IgD-negative memory B cell (primary cell): Measurements from ENCODE around the gene FTMT. TPM values are rescaled to one million over a fixed set of nuclear protein-coding genes. Genes with fewer than 3 reads are reported as not detected.
"Not testable (repeated sequence)": the region's sequence is repeated elsewhere in the genome, so short reads cannot be mapped to it uniquely, and the experiment has no call there.

Source experiments
- H3K27ac Mint-ChIP-seq, 3 donors: one replicate each; pipeline ENCODE4 v1.8.0; 2020 to 2022; ENCODE audit warnings: mild to moderate bottlenecking in 3 of 3, mixed read lengths in 3 of 3, moderate library complexity in 1 of 3
- H3K27me3 Mint-ChIP-seq: one replicate; pipeline ENCODE4 v1.8.0; 2021; ENCODE audit warnings: mixed read lengths
- H3K36me3 Mint-ChIP-seq: one replicate; pipeline ENCODE4 v1.8.0; 2020; ENCODE audit warnings: mild to moderate bottlenecking, mixed read lengths
- H3K4me1 Mint-ChIP-seq, 3 donors: one replicate each; pipeline ENCODE4 v1.8.0; 2020 to 2022; ENCODE audit warnings: mixed read lengths in 3 of 3, mild to moderate bottlenecking in 1 of 3
- H3K4me3 Mint-ChIP-seq, 4 donors: one replicate each; pipeline ENCODE4 v1.8.0; 2020 to 2022; ENCODE audit warnings: mild to moderate bottlenecking in 4 of 4, mixed read lengths in 4 of 4, moderate library complexity in 3 of 4
- H3K9me3 Mint-ChIP-seq, 3 donors: one replicate each; pipeline ENCODE4 v1.8.0; 2020 to 2021; ENCODE audit warnings: mixed read lengths in 3 of 3, mild to moderate bottlenecking in 1 of 3
- polyA plus RNA-seq: library from polyadenylated mRNA; unstranded; fragments of 300-500 nt; fragmentation: Illumina TruSeq; gene quantifications from one replicate; pipeline ENCODE4 v1.2.3, GENCODE V29; 2021

Gene FTMT
- polyA plus RNA-seq, result not detected

DNA sequence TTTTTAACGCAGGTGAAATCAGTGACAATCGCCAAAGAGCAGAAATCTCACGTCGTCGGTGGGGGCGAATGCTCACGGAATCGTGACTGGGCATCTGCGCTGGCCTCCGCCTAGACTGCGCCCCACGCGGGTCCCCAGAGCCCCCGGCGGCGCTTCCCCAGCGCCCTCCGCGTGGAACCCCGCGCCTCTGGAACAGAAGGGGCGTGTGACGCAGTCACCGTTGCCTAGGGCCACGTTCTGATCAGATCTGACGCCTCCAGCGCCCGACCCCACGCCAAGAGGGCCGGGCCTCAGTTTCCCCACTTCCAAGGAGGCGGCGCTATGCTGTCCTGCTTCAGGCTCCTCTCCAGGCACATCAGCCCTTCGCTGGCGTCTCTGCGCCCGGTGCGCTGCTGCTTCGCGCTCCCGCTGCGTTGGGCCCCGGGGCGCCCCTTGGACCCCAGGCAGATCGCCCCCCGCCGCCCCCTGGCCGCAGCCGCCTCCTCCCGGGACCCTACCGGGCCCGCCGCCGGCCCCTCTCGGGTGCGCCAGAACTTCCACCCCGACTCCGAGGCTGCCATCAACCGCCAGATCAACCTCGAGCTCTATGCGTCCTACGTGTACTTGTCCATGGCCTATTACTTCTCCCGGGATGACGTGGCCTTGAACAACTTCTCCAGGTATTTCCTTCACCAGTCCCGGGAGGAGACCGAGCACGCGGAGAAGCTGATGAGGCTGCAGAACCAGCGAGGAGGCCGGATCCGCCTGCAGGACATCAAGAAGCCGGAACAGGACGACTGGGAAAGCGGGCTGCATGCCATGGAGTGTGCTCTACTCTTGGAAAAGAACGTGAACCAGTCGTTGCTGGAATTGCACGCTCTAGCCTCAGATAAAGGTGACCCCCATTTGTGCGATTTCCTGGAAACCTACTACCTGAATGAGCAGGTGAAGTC lies at the start of gene FTMT:
TSS of gene FTMT (plus strand) at position 240 of the 932 bp plus-strand sequence. CDS start at position 322, 82 bp downstream.
- no peaks in the 10 kb centered on the region for H3K36me3 Mint-ChIP-seq
- no peak within 1 kb of the TSS for H3K27ac Mint-ChIP-seq
- H3K4me1 Mint-ChIP-seq, result no peaks in the 10 kb centered on the region
- peaks cover 0 to 4% (median 0%) of the 10 kb centered on the region in 3 donors for H3K9me3 Mint-ChIP-seq
- H3K27me3 Mint-ChIP-seq, result no peaks in the 10 kb centered on the region
- H3K4me3 Mint-ChIP-seq, result no peak within 1 kb of the TSS

DNA sequence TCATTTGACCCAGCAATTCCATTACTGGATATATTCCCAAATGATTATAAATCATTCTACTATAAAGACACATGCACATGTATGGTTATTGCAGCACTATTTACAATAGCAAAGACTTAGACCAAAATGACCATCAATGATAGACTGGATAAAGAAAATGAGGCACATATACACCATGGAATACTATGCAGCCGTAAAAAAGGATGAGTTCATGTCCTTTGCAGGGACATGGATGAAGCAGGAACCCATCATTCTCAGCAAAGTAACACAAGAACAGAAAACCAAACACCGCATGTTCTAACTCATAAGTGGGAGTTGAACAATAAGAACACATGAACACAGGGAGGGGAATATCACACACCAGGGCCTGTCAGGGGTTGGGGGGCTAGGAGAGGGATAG lies 46.4 kb upstream of the FTMT start:
- H3K36me3 Mint-ChIP-seq, result not testable (repeated sequence)

DNA sequence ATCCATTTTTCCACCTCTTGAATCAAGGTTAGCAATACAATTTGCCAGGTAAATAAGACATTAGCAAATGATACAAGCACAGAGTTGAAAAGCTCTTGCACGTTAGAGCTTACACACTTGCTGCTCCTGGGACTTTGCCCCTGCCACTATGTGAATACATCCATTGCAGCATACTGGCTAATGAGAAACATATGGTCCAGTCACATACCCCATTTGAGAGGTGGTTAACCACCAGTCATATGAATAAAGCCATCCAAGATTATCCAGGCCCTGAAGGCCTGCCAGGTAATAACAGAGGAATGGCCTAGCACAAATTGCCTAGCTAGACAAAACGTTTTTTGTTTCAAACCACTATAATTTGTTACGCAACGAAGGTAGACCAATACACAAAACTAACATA lies 45.8 kb upstream of the FTMT start:
- peaks cover 3 to 14% (median 9%) of the 10 kb centered on the region in 3 donors for H3K9me3 Mint-ChIP-seq
- no peaks in the 10 kb centered on the region for H3K36me3 Mint-ChIP-seq
- no peaks in the 10 kb centered on the region for H3K4me1 Mint-ChIP-seq
- no peak overlapping the region for H3K4me3 Mint-ChIP-seq
- H3K27ac Mint-ChIP-seq, result no peak overlapping the region
- no peaks in the 10 kb centered on the region for H3K27me3 Mint-ChIP-seq

More for the DNA sequence above, 46.4 kb upstream of the FTMT start:
- H3K4me3 Mint-ChIP-seq, H3K9me3 Mint-ChIP-seq, H3K27ac Mint-ChIP-seq, H3K4me1 Mint-ChIP-seq, H3K27me3 Mint-ChIP-seq: not testable (repeated sequence)

DNA sequence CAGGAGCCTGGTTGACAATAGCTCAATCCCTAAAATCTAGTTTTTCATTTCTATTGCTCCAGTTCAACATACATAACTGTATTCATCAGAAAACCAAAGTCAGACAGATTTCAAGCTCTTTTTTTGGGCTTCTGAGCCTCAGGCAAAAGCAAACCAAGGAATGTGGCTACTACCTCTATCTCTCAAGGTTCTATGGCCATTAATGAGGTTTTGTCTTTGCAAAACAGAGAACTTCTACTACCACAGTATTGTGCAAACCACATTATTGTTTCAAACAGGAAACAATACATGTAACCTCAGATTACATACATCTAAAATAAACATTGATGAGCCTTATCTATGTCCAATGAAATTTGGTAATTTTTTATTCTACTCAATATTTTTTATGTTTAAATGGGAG lies 35.5 kb upstream of the FTMT start:
- Mint-ChIP-seq H3K27me3 (no peaks in the 10 kb centered on the region), H3K36me3 (no peaks in the 10 kb centered on the region), H3K27ac (no peak overlapping the region)

DNA sequence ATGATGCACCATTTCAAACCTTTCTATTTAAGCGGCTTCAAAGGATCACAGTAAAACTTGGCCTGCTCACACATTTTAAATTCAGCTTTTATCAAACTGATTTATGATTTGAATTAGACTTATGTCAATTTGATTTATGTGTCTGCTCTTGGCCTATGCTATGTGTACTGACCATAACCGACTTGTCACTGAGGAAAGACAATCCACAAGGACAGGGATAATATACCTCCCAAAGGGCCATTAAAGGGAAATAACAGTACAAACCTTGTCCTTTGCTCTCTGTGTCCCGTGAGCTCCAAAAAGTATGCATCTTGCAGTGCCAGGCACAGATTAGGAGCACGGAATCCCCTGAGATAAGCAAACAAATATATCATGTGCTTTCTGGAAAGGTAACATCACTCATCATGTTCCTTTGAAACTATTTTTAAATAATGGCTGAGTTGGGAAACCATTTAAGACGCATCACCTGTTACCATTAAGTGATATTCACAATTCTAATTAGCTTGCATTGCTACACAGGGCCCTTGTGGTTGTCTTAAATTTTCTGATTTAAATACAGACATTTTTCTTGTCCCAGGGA lies 31.9 kb upstream of the FTMT start:
- Mint-ChIP-seq H3K36me3 (no peaks in the 10 kb centered on the region), H3K4me3 (no peak overlapping the region), H3K27me3 (no peaks in the 10 kb centered on the region), H3K9me3 (peaks cover 0 to 6% (median 0%) of the 10 kb centered on the region in 3 donors), H3K4me1 (no peaks in the 10 kb centered on the region), H3K27ac (no peak overlapping the region)

More for the DNA sequence above, 35.5 kb upstream of the FTMT start:
- no peak overlapping the region for H3K4me3 Mint-ChIP-seq
- H3K4me1 Mint-ChIP-seq, result no peaks in the 10 kb centered on the region
- H3K9me3 Mint-ChIP-seq, result peaks cover 0 to 3% (median 0%) of the 10 kb centered on the region in 3 donors

DNA sequence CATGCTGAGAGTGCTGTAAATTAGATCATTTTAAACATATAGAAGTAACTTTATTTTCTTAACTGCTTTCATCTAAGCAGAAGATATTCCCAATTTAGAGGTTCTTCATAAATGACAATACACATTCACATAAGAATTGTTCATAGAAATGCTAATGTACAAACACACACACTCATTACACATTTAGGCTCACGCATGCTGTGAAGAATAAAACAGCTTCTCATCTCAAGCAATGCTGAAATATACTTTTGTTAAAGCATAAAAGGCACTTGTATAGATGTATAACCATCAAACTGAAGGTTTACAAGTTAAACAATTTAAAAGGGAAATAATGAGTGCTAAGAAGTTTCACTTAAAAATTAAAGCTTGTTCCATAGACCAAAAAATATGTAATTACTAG lies 18.1 kb upstream of the FTMT start:
- Mint-ChIP-seq H3K4me1 (no peaks in the 10 kb centered on the region), H3K27ac (no peak overlapping the region), H3K27me3 (no peaks in the 10 kb centered on the region), H3K4me3 (no peak overlapping the region), H3K9me3 (no peaks in the 10 kb centered on the region), H3K36me3 (no peaks in the 10 kb centered on the region)

DNA sequence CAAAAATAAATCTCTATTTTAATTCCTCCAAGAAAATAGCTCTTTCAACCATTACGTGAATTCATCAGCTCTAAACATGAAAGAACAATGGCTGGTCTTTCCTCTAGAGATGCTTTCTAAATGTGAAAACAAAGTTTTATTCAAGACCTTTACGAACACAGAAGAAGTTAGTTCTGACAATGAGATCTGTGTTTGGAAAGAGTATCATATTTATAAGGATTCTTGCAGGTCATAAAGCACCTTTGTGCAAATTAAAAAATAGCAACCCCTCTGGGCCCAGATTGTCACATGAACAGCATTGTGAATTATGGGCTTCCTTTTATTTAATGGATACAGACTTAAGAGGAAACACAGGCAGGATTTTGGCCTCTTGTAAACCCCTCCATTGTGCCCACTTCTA lies 17.7 kb upstream of the FTMT start:
- H3K4me3 Mint-ChIP-seq, result no peak overlapping the region
- no peaks in the 10 kb centered on the region for H3K27me3 Mint-ChIP-seq
- H3K36me3 Mint-ChIP-seq, result no peaks in the 10 kb centered on the region
- H3K9me3 Mint-ChIP-seq, result no peaks in the 10 kb centered on the region
- H3K4me1 Mint-ChIP-seq, result no peaks in the 10 kb centered on the region
- H3K27ac Mint-ChIP-seq, result no peak overlapping the region

DNA sequence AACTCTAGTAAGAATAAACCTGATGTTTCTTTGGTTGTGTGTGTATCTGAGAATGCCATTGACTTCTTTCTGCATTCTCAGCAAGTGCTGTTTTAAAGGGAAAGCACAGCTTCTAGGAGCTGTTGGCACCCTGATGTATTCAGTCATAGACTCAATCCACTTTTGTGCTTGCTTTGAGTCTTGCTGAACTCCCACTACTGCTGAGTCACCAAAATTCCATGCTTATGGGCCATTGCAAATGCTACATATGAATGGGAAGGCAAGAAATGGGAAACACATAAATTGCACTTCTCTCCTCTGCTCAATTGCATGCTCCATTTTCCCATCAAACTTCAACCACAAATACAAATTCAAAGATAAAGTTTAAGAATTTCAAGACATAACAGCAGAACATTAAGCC lies 9.8 kb upstream of the FTMT start:
- Mint-ChIP-seq H3K4me3 (no peak overlapping the region), H3K9me3 (peaks cover 0 to 4% (median 2%) of the 10 kb centered on the region in 3 donors), H3K36me3 (no peaks in the 10 kb centered on the region), H3K4me1 (no peaks in the 10 kb centered on the region), H3K27ac (no peak overlapping the region), H3K27me3 (no peaks in the 10 kb centered on the region)

DNA sequence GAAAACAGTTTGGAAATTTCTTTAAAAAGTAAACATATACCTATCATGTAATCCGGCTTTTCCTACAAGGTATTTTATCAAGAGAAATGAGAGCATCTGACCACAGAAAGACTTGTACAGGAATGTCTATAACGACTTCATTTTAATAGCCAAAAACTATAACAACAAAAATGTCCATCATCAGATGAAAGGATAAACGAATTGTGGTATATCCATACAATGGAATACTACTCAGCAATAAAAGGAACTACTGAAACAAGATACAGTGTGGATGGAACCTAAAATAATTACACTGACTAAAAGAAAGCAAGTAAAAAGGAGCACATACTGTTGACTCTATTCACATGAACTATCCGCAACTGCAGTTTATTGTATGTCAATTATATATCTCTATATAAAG lies 1.4 kb upstream of the FTMT start:
- no peaks in the 10 kb centered on the region for H3K27me3 Mint-ChIP-seq
- H3K36me3 Mint-ChIP-seq, result no peaks in the 10 kb centered on the region
- no peak overlapping the region for H3K4me3 Mint-ChIP-seq
- no peak overlapping the region for H3K27ac Mint-ChIP-seq
- H3K4me1 Mint-ChIP-seq, result no peaks in the 10 kb centered on the region
- peaks cover 0 to 4% (median 0%) of the 10 kb centered on the region in 3 donors for H3K9me3 Mint-ChIP-seq

DNA sequence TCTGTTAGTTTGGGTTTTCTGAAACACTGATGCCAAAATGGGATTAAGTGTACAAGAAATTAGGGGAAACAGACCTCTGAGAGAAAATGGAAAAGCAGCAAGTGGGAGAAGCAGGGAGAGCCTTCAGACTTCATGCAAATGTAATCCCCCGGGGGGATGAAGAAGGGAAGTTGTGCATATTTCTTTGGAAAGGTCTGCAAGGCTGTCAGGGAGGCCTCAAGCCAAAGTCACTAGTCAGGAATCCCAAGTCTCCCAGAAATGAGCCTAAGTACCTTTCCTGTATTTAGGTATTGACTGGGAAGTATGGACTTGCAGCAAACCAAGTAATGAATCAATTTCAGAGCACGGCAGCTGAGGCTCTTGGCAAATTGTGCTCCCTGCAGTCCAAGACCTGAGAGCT lies 2.2 kb downstream of the FTMT start:
- H3K27me3 Mint-ChIP-seq, result no peaks in the 10 kb centered on the region
- H3K36me3 Mint-ChIP-seq, result no peaks in the 10 kb centered on the region
- H3K4me1 Mint-ChIP-seq, result no peaks in the 10 kb centered on the region
- no peak overlapping the region for H3K27ac Mint-ChIP-seq
- peaks cover 0 to 4% (median 0%) of the 10 kb centered on the region in 3 donors for H3K9me3 Mint-ChIP-seq
- H3K4me3 Mint-ChIP-seq, result no peak overlapping the region

DNA sequence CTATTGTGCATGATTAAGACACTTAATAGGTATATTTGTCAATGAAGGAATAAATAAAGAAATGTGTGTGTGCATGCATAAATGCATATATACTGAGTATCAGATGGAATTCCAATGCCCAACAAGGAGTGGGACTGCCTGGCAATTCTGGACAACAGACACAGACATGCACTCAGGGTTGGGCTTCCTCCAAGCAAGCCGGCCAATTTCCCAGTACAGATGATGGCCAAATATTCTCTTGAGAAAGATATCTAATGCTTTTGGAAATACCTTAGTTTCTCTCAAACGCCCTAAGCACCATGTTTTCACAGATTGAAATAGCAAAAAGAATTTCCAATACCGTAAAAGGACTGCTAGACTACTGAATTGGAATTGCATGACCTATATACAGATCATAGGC lies 11.1 kb downstream of the FTMT start:
- H3K9me3 Mint-ChIP-seq, result no peaks in the 10 kb centered on the region
- no peak overlapping the region for H3K4me3 Mint-ChIP-seq
- no peak overlapping the region for H3K27ac Mint-ChIP-seq
- H3K4me1 Mint-ChIP-seq, result no peaks in the 10 kb centered on the region
- no peaks in the 10 kb centered on the region for H3K36me3 Mint-ChIP-seq
- no peaks in the 10 kb centered on the region for H3K27me3 Mint-ChIP-seq

DNA sequence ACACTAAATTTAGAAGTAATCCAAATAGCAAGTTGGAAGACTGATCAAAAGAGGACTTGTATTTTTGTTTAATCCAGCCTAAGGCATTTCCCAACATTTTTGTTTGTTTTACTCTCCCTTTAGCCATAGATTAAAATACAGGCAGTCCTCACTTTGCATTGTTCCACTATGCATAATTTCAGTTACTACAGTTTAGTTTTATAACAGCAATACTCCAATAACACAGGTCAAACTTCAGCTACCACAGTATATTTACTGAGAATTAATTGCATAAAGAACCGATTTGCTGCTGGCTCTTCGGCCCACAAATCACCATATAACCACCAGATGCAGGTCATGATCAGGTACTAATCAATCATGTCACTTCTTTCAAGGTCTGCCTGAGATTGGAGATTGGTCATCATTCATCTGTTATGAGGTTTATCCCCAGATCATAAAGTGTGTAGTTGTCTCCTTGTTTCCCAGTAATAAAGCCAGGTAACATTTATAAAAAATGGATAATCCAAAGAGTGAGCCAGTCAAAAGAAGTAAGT lies 12.1 kb downstream of the FTMT start:
- H3K27ac Mint-ChIP-seq, result no peak overlapping the region
- H3K4me3 Mint-ChIP-seq, result no peak overlapping the region
- H3K4me1 Mint-ChIP-seq, result no peaks in the 10 kb centered on the region
- H3K9me3 Mint-ChIP-seq, result no peaks in the 10 kb centered on the region
- no peaks in the 10 kb centered on the region for H3K36me3 Mint-ChIP-seq
- H3K27me3 Mint-ChIP-seq, result no peaks in the 10 kb centered on the region

DNA sequence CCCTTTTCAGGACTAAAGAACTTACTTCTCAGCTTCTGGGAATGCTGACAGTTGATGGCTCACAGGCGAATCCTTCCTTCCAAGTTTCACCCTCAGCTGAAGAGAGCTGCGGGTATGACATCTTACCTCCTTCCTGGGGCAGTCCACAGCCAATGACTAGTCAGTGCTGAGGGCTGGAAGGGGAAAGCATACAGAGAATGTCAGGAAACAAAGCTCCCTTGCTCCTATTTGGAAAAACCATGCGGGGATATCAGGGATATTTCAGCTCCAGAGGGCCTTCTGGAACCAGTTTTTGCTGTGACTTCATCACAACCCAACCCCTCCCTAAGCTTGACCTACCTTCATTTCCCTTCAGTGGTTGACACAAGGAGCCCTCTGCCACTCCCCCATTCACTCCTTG lies 15.7 kb downstream of the FTMT start:
- Mint-ChIP-seq H3K27ac (no peak overlapping the region), H3K27me3 (no peaks in the 10 kb centered on the region), H3K36me3 (no peaks in the 10 kb centered on the region), H3K4me1 (no peaks in the 10 kb centered on the region), H3K4me3 (no peak overlapping the region), H3K9me3 (no peaks in the 10 kb centered on the region)

DNA sequence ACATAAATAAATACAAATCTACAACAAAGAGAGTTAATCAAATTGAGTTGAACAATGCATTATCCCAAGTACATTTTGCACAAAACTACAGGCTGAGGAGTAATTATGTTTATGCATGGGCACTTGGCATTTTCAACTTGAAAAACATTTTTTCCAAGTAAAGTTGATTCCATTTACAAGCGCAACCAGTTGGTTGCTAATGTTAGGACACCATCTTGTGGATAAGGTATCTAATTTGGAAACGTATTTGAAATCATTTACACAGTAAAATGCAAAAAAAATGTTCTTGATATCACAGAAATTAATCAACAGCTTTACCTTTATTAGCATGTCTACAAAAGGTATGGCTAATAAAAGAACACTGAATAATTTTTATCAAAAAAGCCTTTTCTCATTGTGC lies 18.8 kb downstream of the FTMT start:
- Mint-ChIP-seq H3K4me3 (no peak overlapping the region), H3K27me3 (no peaks in the 10 kb centered on the region), H3K27ac (no peak overlapping the region), H3K36me3 (no peaks in the 10 kb centered on the region), H3K4me1 (no peaks in the 10 kb centered on the region), H3K9me3 (no peaks in the 10 kb centered on the region)

DNA sequence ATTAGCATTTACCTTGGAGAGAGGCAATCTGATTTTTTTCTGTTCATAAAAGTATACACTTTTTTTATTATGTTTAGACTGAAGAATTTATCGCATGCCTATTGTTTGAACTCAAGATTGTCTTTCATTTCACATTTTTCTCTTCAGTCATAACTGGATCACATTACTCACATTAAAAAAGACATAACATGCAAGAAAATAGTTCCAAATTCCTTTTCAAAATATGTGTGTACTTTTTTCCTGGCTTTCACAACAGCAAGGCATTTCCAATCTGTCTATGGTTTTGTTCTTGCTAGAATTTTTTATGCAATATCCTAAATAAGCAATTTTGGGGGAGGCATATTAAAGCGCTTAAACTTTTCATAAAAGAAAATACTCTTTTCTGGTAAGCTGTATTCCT lies 21.2 kb downstream of the FTMT start:
- H3K36me3 Mint-ChIP-seq, result no peaks in the 10 kb centered on the region
- H3K4me1 Mint-ChIP-seq, result no peaks in the 10 kb centered on the region
- H3K27ac Mint-ChIP-seq, result no peak overlapping the region
- no peaks in the 10 kb centered on the region for H3K9me3 Mint-ChIP-seq
- H3K27me3 Mint-ChIP-seq, result no peaks in the 10 kb centered on the region
- H3K4me3 Mint-ChIP-seq, result no peak overlapping the region

DNA sequence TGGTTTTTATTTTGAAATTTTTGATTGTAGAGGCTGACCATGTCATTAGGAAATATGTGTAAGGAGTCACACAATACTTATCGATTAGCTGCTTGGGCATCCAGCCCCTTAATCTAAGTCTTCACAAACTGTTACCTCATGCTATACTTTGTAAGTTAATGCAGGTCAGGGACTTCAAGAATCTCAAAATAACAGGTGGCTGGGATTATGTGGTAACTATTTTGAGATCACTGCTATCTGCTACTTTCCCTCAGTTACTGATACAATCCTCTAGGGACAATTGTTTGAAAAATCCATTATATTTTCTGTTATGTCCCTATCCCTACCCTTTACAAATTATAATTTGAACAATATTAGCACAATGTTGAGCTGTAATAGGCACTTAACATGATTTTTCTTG lies 21.7 kb downstream of the FTMT start:
- no peak overlapping the region for H3K4me3 Mint-ChIP-seq
- no peaks in the 10 kb centered on the region for H3K36me3 Mint-ChIP-seq
- H3K9me3 Mint-ChIP-seq, result no peaks in the 10 kb centered on the region
- no peaks in the 10 kb centered on the region for H3K27me3 Mint-ChIP-seq
- H3K4me1 Mint-ChIP-seq, result no peaks in the 10 kb centered on the region
- no peak overlapping the region for H3K27ac Mint-ChIP-seq
